K562 (cell line): ENCODE data around the gene METTL23. TPM values are rescaled to one million over a fixed set of nuclear protein-coding genes. Genes with fewer than 3 reads are reported as not detected.

Experiments
- CTBP1 ChIP-seq: fragments of 450-650 bp; IDR thresholded peaks from 2 replicates; pipeline ENCODE4 v1.6.1; 2016; ENCODE audit warnings: borderline replicate concordance
- CTCF ChIP-seq, 3 experiments: IDR thresholded peaks in 2 of 3; conservative IDR thresholded peaks in 1 of 3; 2 replicates each; pipeline ENCODE4 v1.5.1; 2011 to 2012; ENCODE audit warnings: low read length in 3 of 3, mild to moderate bottlenecking in 3 of 3, control low read depth in 2 of 3, improper control_type of control experiment in 1 of 3, inconsistent platforms in 1 of 3, low read depth in 1 of 3, mixed read lengths in 1 of 3, moderate library complexity in 1 of 3; ENCODE audit not compliant: insufficient read depth in 2 of 3
- DEAF1 ChIP-seq: fragments of 450-650 bp; formaldehyde crosslinking; IDR thresholded peaks from 2 replicates; pipeline ENCODE4 v1.4.0; 2020; ENCODE audit warnings: mild to moderate bottlenecking, moderate library complexity
- HIVEP1 ChIP-seq: fragments of 250-450 bp; sonication (Bioruptor Pico); IDR thresholded peaks from 2 replicates; pipeline ENCODE4 v1.4.0; 2020; ENCODE audit warnings: mild to moderate bottlenecking
- RAD21 ChIP-seq, 2 experiments: fragments of 250-450 bp in 1 of 2; fragments of 450-650 bp in 1 of 2; sonication (Bioruptor Pico) in 1 of 2; formaldehyde crosslinking in 1 of 2; IDR thresholded peaks in 1 of 2; conservative IDR thresholded peaks in 1 of 2; 2 replicates each; pipeline versions ENCODE4 v1.4.0 to v1.8.0; 2020 to 2022; ENCODE audit warnings: mild to moderate bottlenecking in 2 of 2, moderate library complexity in 1 of 2
- SMC3 ChIP-seq: conservative IDR thresholded peaks from 2 replicates; pipeline ENCODE4 v1.6.1; 2011; ENCODE audit warnings: low read depth, low read length, improper control_type of control experiment; ENCODE audit not compliant: insufficient read depth
- ZNF551 ChIP-seq: fragments of 250-450 bp; sonication (Bioruptor Pico); IDR thresholded peaks from 2 replicates; pipeline ENCODE4 v1.5.0; 2021; ENCODE audit warnings: mild to moderate bottlenecking, moderate library complexity
- polyA plus RNA-seq, 8 experiments: library from polyadenylated mRNA; depleted of rRNA in 4 of 8; stranded (reverse) in 5 of 8; unstranded in 3 of 8; fragments of >200 nt; fragmentation: Nextera tagmentation in 2 of 8; fragmentation: Illumina TruSeq in 1 of 8; extraction: Ambion mirVana in 2 of 8; extraction: Trizol in 1 of 8; gene quantifications; 2 replicates each; pipeline versions ENCODE4 v1.2.1 to v1.2.3, GENCODE V29; 2011 to 2014; ENCODE audit warnings: inconsistent platforms in 1 of 8, missing spikeins in 1 of 8
- total RNA-seq, 7 experiments: library from RNA; depleted of rRNA in 6 of 7; stranded (reverse); fragments of >200 nt in 6 of 7; fragmentation: Illumina TruSeq in 2 of 7; extraction: Trizol in 2 of 7; gene quantifications; 2 replicates each; pipeline versions ENCODE4 v1.2.1 to v1.2.3, GENCODE V29; 2011 to 2021; ENCODE audit warnings: low replicate concordance in 1 of 7

Gene METTL23
- total and polyA plus RNA-seq, 9 of the 15 experiments (the other 6 are each of a cell fraction or from before 2014, with no cell fraction given), result 29.4 to 67.3 (median 41.6) TPM

DNA sequence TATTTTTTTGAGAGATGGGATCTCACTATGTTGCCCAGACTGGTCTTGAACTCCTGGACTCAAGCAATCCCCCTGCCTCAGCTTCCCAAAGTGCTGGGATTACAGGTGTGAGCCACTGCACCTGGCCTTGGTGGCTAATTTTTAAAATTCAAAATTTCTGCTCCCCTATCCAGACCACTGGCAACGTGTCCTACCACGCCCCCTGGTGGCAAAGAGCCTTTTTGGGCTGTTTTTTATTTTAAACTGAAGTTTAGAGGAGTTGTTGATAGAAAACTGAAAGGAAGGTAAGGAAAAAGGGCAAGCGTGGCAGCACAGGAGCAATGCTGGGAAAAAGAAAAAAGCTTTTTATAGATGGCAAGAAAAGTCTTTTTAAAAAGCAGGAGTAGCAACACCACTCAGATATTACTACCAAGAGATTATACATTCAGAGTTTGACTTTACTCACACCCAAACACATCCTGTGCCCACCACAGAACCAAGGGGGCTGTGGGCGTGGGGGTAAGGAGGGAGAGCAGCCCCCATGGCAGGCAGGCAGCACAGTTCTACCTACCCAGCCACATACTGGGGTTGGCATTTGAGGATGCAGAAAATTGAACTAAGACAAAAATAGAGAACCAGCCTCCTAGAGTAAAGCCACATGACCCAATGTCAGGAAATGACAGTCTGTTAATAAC, 11.7 kb upstream of the METTL23 start (continued):
- peak; percentile 62 for TF ChIP-seq DEAF1 (CRISPR knock-in tag)
- TF ChIP-seq RAD21 (CRISPR knock-in tag; conservative IDR thresholded peaks at IDR 0.05 in 1 of 2, IDR thresholded peaks at IDR 0.05 in 1 of 2), result peak; percentile 59 to 70
- no peak for TF ChIP-seq ZNF551 (CRISPR knock-in tag)
- no peak for TF ChIP-seq CTBP1
- peak; percentile 53 for TF ChIP-seq SMC3
- no peak for TF ChIP-seq HIVEP1
- TF ChIP-seq CTCF (IDR thresholded peaks at IDR 0.05 in 2 of 3, conservative IDR thresholded peaks at IDR 0.05 in 1 of 3; ENCODE audit: insufficient read depth in 2 of 3, low read depth in 1 of 3, low read length in 3 of 3), result peak; percentile 79 to 84 (median 82)
- TF ChIP-seq, all 486 proteins: peak for 11
